NCI-H2227 (cell line): Measurements from ENCODE around the gene DLEC1.
A peak's percentile ranks its signal among the peaks of the same experiment; 100 is the strongest.
"Not testable (repeated sequence)": the region's sequence is repeated elsewhere in the genome, so short reads cannot be mapped to it uniquely, and the experiment has no call there.

Experiments
- DNase-seq: peaks from one replicate; lab custom pipeline; 2025; ENCODE audit not compliant: unreplicated experiment; lab: John Stamatoyannopoulos, UW

DLEC1 gene

GRCh38 chr3:38135621-38136277 is 96.7 kb downstream of the DLEC1 start:
- DNase-seq = not testable (repeated sequence)

GRCh38 chr3:38136393-38136776 is 97.4 kb downstream of the DLEC1 start:
- DNase-seq = peak; percentile 34

- DNase-seq = peak; percentile 97
These were observed 98.0 kb downstream of the DLEC1 start, which contains the start of gene ACAA1 for GRCh38 chr3:38136777-38137614. TSS of gene ACAA1 (minus strand) at chr3:38137127. CDS start at chr3:38137035, 92 bp downstream.

- DNase-seq = peak; percentile 49
These were observed 98.8 kb downstream of the DLEC1 start for GRCh38 chr3:38137615-38138348.

GRCh38 chr3:38138349-38139190 is 99.6 kb downstream of the DLEC1 start, which contains the start of gene MYD88:
TSS of gene MYD88 (plus strand) at chr3:38138661. CDS start at chr3:38138701, 40 bp downstream.
- DNase-seq = peak; percentile 64

GRCh38 chr3:38139191-38139590 is 100.2 kb downstream of the DLEC1 start:
- DNase-seq = no peak

- no peak for DNase-seq
These were observed 100.6 kb downstream of the DLEC1 start for GRCh38 chr3:38139652-38140051.

- no peak for DNase-seq
These were observed 101.5 kb downstream of the DLEC1 start for GRCh38 chr3:38140326-38141172.

GRCh38 chr3:38141173-38141951 is 102.4 kb downstream of the DLEC1 start:
- no peak for DNase-seq

GRCh38 chr3:38141952-38142273 is 102.9 kb downstream of the DLEC1 start:
- DNase-seq = no peak

GRCh38 chr3:38142959-38143358 is 104.0 kb downstream of the DLEC1 start:
- DNase-seq = no peak

- DNase-seq = no peak
These were observed 104.5 kb downstream of the DLEC1 start for GRCh38 chr3:38143511-38143910.

- no peak for DNase-seq
These were observed 107.5 kb downstream of the DLEC1 start for GRCh38 chr3:38146504-38146903.

- no peak for DNase-seq
These were observed 108.4 kb downstream of the DLEC1 start for GRCh38 chr3:38147421-38147820.

GRCh38 chr3:38148311-38148882 is 109.4 kb downstream of the DLEC1 start:
- DNase-seq = no peak

- no peak for DNase-seq
These were observed 110.7 kb downstream of the DLEC1 start for GRCh38 chr3:38149708-38150107.

- DNase-seq = no peak
These were observed 111.9 kb downstream of the DLEC1 start for GRCh38 chr3:38150780-38151528.

- no peak for DNase-seq
These were observed 112.8 kb downstream of the DLEC1 start for GRCh38 chr3:38151667-38152265.
